GM13977 (cell line): ENCODE data around the gene CCS.

Source experiments
- DNase-seq: peaks from one replicate; pipeline ENCODE4 v3.0.0; 2012; ENCODE audit warnings: low spot score
- CTCF ChIP-seq: IDR thresholded peaks from 2 replicates; pipeline ENCODE4 v1.5.1; 2012; ENCODE audit warnings: mild to moderate bottlenecking, control low read depth; ENCODE audit not compliant: insufficient read depth; ENCODE audit errors: extremely low read depth, missing control alignments
- in situ Hi-C: fragments of 300-500 bp; cut with MboI; formaldehyde crosslinking; loops from one replicate; pipeline ENCODE4 v1.12.0; 2022; ENCODE audit warnings: low sequenced_read_pairs, low pct_unique_long_range_greater_than_20kb, mixed read lengths, inconsistent platforms; ENCODE audit not compliant: unreplicated experiment

CCS gene

DNA sequence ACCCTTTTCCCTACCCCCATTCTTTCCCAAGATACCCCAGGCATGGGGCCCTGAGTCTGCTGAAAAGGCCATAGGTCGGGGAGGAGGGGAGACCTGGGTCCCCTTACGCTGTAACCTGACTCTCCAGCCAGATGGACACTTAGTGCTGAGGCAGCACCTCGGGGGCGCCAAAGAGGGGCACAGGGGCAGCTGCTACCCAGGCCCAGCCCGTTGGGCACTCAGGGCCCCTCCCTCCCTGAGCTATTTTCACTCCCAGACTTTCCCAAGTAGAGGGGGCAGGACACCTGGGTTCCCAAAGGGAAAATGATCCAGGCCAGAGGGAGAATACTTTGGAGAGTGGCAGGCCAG is 45.3 kb upstream of the CCS start:
- no peak for DNase-seq
- in situ Hi-C loops, result no loop called here
- TF ChIP-seq CTCF, result no peak

DNA sequence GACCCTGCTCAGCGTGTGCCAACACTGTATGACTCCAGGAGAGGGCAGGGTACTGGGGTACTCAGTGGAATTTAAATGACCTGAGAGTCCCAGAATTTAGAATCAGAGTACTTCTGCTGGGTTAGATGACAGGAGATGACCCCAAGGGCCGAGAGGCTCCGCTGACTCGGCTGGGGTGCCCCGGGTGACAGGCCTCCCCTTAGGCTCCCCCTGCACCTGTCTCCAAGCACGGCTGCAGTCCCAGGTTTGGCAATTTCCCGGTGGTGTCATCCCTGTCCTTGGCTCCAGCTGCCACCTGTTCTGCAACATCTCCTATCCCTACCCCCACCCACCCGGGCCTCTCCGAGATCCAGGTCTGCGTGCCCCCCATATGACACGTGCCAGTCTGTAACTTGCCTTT is 44.9 kb upstream of the CCS start:
- in situ Hi-C loops, result no loop called here
- TF ChIP-seq CTCF, result no peak

DNA sequence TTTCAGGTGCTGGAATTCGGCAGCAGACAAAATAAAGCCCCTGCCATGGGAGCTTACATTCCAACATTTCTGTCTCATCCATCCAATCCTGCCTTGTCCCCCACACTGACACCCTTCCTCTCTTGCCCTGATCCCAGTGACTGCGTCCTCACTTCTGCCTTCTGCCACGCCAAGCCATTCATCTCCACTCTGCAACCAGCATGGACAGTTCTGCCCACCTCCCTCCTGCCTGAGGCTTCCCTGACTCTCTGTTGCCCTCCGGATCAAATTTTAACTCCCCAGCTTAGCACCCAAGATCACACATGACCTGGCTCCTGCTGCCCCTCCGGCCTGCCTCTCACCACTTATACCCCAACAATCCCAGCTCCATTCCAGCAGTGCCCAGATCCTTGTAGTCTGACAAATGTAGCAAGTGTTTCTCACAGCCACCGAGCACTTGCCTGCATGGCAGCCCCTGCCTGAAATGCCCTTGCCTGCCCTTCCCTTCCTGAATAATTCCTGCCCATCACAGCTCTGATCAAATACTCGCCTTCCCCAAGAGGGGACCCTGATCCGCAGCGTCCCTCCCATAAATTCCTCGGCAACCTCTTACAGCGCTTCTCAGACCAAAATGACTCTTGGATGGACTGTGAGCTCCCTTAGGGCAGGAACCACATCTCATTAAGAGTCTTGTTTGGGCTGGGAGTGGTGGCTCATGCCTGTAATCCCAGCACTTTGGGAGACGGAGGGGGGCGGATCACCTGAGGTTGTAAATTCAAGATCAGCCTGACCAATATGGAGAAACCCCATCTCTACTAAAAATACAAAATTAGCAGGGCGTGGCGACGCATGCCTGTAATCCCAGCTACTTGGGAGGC is 44.0 kb upstream of the CCS start:
- in situ Hi-C loops, result no loop called here
- no peak for DNase-seq
- TF ChIP-seq CTCF, result no peak

More for the DNA sequence above, 44.9 kb upstream of the CCS start:
- DNase-seq, result no peak

DNA sequence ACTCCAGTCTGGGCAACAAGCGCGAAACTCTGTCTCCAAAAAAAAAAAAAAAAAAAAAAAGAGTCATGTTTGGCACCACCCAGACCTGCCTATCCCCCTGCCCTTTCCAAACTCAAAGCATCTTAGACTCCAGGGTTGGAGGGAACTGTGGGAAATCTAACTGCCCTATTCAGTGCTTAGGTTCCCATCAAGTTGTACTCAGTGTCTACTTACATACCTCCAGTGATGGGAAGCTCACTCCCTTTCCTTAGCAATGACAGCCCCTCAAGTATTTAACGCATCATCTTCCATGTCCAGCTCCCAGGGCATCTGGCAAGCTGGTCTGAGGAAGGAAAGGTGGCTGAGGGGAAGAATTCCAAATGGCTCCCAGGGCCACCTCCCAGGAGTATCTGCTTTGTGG is 43.3 kb upstream of the CCS start:
- TF ChIP-seq CTCF, result no peak
- in situ Hi-C loops, result loop anchor here (25.0 kb wide), 1 partner anchor 288 kb away; the partner anchor contains the start of gene RCE1
- DNase-seq, result no peak

DNA sequence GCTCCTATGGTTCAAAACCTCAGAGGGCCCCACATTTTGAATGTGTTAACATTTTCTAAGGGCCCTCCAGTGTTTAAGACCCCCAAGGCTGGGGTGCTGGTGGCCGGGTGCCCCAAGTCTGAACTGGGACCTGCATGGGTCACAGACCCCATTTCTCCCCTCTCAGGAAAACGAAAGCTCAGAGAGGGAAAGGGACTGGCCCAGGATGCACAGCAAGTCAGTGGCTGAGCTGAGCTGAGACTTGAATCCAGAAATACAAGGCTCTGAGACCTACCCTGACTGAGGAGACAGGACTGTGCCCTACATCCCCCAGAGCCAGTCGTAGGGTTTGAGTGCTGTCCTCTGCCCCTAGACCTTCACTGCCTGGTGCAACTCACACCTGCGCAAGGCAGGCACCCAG is 42.1 kb upstream of the CCS start:
- DNase-seq, result no peak
- TF ChIP-seq CTCF, result no peak
- in situ Hi-C loops, result loop anchor here (25.0 kb wide), 1 partner anchor 286 kb away; the partner anchor contains the start of gene RCE1

DNA sequence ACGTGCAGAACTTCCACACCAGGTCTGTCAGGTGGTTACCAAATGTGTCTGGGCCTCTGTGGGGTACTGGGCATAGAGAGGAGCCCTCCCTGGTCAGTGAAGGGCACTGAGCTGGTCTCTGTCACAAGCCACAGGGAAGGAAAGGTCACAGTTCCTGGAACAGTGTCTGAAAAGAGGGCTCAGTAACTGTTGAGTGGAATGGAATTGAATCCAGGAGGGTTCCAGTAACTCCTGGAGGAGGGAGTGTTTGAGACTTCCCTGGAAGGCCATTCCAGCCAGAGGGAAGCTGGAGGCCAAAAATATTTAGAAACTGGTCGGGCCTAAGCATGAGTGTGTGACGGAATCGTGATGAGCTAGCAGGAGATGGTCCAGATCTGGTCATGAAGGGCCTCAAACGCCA is 38.4 kb upstream of the CCS start:
- in situ Hi-C loops, result loop anchor here (25.0 kb wide), 1 partner anchor 283 kb away; the partner anchor contains the start of gene RCE1
- no peak for DNase-seq
- TF ChIP-seq CTCF, result no peak

GRCh38 chr11:66555416-66555815 is 37.6 kb upstream of the CCS start:
- in situ Hi-C loops, result loop anchor here (25.0 kb wide), 1 partner anchor 282 kb away; the partner anchor contains the start of gene RCE1
- no peak for DNase-seq
- no peak for TF ChIP-seq CTCF
